ENCODE data around the gene TOMM5.
"Not testable (repeated sequence)": the region's sequence is repeated elsewhere in the genome, so short reads cannot be mapped to it uniquely, and the experiment has no call there.

Gene TOMM5

DNA sequence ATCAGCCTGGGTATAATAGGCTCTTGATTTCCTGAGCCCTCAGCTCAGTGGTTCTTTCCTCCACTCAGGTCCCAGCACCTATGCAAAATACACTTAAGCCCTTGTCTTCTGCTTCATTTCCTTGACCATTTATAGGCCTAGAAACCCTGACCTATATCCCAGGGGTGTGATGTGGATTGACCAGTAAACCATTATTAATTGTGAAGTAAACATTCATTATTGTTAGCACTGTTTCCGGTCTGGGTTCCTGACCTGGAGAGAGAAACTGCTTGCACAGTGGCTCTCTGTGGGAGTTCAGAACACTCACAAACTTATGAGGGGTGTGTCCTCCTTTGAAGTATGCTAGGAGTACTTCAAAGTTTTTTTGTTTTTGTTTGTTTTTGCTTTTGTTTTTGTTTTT lies 19.6 kb upstream of the TOMM5 start:
- no peak for DNase-seq (ENCODE audit: low read depth)

DNA sequence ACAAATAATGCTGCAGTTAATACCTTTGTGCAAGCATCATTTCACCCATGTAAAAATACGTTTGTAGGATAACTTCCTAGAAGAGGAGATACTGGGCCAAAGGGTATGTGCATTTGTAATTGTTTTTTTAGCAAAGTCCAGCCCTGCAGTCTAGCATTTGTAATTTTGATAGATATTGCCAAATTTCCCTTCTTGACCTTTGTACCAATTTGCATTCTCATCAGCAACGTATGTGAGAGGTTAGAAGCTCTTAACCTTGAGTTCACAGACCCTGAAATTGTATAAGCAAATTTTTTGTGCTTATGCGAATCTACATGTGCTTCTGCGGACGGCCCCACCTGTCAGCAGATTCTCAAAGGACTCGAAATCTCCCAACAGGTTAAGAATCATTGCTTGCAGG lies 18.6 kb upstream of the TOMM5 start:
- DNase-seq (ENCODE audit: low read depth): no peak

DNA sequence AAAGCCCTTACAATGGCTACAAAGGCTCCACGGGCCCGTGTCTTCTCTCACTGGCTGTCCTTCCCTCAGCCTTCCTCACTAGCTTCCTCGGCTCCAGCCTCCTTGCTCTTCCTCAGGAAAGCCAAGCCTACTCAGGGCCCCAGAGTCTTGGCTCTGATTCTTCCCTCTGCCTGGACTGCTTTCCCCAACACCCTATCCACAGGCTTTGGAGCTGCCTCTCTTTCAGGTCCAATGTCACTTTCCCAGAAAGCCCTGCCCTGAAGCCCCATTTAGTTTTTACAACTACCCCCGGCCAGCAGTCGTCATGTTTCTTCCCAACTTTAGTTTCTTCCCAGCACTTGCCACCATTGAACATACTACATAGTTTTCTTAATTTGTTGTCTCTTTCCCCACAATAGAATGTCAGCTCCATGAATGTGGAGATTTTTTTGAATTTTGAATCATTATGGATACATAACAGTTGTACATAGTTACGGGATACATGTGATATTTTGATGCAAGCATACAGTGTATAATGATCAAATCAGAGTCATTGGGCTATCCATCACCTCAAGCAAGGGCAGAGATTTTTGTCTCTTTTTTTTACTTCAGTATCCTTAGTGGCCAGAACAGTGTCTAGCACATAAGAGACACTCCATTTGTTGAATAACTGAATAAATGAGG lies 17.5 kb upstream of the TOMM5 start:
- no peak for DNase-seq (ENCODE audit: low read depth)

DNA sequence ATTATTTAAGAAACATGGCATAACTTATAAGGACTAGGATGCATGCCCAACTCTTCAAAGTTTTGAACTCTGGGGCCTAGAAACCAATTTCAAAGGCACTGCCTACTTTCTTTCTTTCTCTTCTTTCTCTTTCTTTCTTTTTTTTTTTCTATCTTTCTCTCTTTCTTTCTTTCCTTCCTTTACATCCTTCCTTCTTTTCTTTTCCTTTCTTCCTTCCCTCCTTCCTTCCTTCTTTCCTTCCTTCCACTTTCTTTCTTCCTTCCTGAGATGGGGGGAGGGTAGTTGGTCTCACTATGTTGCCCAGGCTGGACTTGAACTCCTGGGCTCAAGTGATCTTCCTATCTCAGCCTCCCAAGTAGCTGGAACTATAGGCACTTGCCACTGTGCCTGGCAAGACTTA lies 15.9 kb upstream of the TOMM5 start:
- no peak for DNase-seq (ENCODE audit: low read depth)

DNA sequence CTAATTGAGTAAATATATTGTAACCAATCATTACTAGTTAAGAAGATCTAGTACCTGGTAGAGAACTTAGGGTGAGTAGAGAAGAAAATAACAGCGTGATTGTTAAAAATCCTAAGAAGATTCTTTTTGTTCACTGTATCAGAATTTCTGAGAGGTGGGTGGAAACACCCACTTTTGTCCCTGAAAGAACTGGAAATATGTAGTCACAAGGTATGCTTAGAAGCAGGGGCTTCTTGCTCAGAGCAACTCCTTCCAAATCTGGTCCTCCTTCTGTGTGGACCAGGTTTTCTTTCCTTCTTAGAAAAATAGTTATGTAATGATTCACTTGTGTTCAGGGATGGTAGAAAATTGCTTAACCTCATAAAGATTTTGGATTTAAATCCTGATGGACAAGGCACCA lies 11.9 kb upstream of the TOMM5 start:
- no peak for DNase-seq (ENCODE audit: low read depth)

DNA sequence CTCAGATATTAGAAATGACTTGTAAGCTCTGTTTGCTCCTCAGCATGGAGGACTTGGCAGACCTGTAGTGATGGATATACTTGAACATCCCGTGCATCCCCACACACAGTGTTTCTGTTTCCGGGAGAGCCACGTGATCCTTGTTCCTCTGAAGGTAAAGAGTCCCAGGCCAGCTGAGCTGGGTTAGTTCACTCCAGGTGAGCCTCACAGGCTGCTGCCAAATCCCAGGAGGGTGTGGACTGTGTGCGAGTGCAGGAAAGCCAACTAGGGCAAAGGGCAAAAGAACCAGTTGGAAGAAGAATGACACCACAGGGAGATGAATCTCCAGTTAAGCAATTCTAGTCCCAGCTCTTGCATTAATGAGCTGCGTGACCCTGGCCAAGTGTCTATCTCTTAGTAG lies 10.4 kb upstream of the TOMM5 start:
- no peak for DNase-seq (ENCODE audit: low read depth)

DNA sequence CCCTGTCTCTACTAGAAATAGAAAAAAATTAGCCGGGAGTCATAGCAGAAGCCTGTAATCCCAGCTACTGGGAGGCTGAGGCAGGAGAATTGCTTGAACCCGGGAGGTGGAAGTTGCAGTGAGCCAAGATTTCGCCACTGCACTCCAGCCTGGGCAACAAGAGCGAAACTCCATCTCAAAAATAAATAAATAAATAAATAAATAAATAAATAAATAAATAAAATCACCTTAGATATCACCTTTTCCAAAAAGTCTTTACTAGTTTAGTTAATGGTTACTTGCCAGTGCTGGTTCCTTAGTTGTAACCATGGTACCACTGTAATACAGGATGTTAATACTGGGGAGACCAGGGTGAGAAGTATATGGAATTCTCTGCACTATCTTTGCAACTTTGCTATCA lies 9.7 kb upstream of the TOMM5 start:
- DNase-seq (ENCODE audit: low read depth): not testable (repeated sequence)

DNA sequence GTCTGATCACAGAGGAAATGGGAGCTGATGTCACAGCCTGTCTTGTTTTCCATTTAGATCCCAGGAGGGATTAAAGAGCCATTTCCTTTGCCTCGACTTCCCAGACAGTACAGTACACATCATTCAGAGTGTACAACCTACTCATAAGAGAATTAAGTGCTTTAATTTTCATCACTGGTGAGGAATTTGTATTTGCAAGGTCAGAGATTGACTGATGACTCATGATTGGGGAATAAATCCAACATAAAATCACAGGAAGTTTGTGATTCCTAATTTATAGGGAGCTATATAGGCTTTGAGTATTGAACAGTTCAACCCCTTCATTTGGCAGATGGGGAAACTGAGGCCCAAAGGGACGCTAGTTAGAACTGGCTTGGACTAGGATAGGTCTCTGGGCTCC lies 4.1 kb upstream of the TOMM5 start:
- DNase-seq (ENCODE audit: low read depth): no peak

DNA sequence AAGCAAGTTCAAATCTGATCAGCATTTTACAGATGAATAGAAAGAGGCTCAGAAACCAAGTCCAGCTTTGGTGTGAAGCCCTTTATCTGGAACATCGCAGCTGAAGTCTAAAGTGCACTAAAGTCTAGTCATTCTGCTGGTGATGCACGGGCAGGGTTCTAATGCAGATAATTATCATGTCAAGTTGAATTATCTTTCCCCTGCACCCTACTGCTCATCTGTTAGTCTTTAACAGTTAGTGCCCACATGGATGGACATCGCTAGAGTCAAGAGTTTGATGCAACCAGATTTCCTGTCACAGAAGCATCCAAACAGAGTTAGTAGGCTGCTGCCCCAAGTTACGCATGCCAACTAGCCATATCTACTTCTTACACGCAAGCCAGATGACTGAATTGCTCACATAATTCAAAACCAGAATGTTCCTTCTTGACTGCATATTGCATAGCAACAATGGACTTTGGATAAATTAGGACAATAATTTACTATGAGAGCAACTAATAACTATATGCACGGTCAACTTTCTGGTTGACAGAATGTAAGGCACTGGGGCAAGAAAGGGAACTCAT lies 1.6 kb upstream of the TOMM5 start:
- peak; percentile 58 for DNase-seq (ENCODE audit: low read depth)

DNA sequence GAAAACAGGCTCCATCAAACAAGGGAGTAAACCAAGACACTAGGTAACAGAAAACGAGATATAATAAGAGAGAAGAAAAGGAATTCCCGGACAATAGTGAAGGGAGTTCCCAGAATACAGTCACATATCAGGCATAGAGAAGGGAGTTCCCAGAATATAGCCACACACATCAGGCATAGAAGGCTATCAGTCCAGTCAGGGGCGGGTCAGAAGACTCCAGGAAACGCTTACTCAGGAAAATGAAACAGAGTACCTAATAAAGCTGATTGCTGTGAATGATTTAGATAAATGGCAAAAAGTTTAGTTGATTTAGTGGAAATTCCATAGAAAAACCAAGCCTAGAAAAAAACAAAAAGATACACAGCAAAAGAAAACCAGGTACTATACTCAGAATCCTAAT lies 4.9 kb downstream of the TOMM5 start:
- no peak for DNase-seq (ENCODE audit: low read depth)

DNA sequence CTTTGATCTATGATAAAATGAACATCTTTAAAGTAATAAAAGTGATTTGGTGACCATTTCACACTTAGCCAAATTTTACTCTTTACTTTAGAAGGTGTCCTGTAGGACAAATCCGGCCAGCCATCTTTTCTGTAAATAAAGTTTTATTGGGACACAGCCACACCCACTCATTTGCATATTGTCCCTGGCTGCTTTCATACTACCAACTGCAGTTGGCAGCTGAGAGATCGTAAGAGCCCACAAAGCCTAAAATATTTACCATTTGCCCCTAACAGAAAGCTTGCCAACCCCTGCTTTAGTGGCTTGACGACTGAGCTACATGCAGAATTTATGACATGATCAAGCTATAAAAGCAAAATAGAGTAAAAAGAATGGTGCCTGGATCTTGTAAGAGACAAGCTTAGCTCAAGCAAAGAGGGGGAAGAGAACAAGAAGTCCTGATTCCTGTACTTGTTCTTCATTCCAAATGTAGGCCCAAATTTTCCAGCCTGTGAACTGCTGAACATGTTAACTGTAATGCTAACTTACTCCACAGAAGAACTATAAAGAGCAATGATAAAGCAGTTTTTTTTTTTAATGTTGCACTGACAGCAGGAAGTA lies 8.8 kb downstream of the TOMM5 start:
- DNase-seq (ENCODE audit: low read depth): no peak

DNA sequence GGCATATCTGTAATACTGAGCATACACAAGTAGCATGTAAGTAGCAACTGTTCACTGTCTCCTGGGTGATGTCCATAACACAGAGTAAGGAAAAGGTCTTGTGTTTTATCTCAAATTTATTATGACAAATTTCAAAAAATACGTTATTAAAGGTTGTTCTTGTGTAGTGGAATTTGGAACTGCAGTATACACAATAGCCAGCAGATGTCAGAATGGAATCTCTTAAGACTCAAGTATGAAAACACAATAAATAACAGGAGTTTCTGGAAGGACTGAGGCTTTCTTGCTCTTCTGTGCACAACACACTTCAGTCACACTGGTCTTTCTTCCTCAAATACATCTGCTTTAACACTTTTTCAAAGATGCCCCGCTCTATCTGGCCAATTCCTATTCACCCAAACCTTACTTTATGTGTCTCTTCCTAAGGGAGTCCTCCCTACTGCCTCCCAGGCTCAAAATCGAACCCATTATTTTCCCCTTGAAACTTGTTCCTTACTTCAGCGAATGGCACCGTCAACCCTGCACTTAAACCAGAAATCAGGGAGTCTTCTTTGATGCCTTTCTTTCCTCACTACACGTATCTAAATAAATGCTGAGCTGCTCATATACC lies 9.7 kb downstream of the TOMM5 start:
- no peak for DNase-seq (ENCODE audit: low read depth)

DNA sequence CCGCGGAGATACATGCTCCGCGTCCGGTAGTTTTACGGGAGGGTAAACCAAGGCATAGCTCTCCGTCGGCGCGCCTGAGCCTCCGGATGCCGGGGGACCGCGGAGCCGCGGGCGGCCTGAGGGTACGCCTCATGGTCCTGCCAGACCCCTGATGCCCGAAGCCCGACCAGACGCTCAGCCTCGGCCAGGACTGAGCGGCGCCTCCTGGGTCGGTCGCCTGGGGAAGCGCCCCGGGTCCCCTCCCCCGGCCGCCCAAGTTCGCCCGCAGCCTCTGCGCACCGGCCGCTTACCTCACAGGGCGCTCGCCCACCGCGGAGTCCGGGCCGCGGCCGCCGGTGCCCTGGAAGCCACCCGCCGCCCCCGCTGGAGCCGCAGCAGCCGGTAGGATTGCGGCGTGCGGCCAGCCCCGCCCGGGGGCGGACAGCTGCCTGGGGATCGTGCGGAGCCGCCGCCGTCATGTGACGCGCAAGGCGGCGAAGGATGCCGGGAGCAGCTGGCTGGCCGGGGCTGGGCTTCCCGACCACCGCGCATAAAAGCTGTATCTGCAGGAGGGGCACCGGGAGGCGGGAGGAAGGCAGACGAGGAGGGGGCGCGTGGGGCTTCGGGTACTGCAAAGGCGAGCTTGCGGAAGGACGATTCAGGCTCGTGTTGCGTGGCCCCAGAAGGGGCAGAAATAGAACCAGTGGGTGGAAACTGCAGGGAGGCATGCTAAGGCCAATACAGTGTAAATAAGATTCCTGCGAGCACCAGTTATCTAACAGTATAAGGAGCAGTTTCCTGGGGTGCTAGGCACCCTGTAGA lies 16.3 kb downstream of the TOMM5 start, which contains the start of gene FBXO10:
Gene FBXO10, minus strand, starts transcription at position 460 of the 801 bp plus-strand sequence. CDS start 34,612 bp downstream, outside the sequence.
- DNase-seq (ENCODE audit: low read depth): no peak

DNA sequence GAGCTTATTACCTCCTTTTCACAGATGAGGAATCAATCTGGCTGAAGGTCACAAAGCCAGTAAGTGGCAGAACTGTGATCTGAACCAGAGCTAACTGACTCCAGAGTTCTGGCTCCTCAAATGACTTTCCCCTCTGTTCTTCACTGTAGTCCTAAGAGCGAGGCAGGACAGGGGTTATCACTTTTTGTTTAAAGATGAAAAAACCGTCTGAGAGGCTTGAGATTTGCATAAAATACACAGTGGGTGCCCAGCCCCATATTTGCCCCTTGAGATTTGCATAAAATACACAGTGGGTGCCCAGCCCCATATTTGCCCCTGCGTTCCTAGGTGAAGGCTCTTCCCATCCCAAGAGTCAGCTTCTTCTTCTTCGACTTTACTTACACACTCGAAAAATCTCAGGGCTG lies 16.9 kb downstream of the TOMM5 start:
- no peak for DNase-seq (ENCODE audit: low read depth)

DNA sequence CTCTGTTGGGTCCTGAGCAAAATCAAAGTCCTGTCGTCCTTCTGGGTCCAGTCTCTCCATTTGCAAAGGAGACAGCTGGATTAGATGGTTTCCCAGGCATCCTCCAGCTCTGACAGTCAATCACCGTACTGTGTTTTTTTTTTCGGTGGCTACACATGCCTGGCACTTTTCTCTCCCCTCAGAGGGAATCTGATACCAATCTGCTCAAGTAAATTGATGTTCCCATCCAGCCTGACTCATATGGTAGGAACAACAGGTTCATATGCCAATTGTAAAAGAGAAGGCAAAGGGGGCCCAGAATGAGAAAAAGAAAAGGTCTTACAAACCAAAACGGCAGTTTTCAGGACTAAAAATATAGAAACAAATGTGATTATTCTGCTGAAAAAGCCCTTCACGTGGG lies 17.4 kb downstream of the TOMM5 start:
- DNase-seq (ENCODE audit: low read depth): no peak

DNA sequence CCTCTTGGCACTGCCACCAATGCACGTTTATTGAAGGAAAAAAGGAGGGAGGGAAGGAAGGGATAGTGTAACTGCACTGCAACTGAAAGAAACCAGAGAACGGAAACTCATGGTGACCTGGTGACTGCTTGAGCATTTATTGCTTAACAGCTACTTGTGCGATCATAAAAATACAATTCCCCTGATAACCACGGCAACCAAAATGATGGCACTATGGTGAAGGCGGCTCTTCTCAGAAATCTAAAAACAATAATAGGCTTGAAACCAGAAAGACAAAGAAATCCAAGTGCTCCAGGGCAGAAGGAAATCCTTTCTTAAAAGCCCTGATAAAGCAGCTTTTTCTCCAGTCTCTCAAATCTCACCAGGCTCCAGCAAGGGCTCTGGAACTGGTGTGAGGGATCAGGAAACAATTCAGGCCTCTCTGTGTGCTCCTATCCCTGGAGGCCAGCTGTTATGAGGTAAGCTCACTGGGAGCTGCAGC lies 18.1 kb downstream of the TOMM5 start:
- DNase-seq (ENCODE audit: low read depth): no peak

DNA sequence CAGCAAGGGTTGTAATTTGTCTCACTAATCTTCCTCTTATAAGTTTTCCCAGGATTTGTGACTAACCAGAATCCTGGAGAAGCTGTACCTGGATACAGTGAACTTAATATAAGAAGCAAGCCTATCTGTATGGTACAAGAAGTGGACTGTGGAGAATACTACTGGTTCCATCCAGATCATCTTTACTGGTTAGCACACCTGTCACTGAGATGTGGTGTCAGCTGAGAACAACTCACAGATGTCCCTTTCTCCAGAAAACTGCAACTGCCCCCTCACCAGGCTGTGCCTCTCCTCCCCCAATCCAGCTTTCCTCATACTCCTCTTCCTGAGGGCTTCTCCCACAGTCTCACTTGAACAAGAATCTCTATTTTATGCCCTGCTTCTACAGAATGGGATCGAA lies 21.1 kb downstream of the TOMM5 start:
- DNase-seq (ENCODE audit: low read depth): no peak

DNA sequence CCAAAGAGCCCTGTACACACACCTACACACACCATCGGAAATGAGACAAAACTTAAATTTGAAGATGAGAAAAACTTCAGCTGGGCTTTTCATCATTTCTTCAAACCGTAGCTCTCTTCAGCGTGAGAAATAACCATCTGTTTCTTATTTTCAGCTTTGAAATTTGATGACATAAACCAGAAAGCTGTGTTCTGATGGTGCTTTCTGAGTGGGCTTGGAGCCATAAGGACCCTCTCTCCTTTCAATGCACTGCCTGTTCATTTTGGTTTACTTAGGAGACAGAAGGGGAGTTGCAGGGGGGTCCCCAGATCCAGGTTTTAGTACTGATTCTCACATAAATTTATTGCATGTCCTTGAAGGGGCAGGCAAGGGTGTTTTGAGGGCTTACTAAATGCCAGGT lies 25.7 kb downstream of the TOMM5 start:
- DNase-seq (ENCODE audit: low read depth): no peak

DNA sequence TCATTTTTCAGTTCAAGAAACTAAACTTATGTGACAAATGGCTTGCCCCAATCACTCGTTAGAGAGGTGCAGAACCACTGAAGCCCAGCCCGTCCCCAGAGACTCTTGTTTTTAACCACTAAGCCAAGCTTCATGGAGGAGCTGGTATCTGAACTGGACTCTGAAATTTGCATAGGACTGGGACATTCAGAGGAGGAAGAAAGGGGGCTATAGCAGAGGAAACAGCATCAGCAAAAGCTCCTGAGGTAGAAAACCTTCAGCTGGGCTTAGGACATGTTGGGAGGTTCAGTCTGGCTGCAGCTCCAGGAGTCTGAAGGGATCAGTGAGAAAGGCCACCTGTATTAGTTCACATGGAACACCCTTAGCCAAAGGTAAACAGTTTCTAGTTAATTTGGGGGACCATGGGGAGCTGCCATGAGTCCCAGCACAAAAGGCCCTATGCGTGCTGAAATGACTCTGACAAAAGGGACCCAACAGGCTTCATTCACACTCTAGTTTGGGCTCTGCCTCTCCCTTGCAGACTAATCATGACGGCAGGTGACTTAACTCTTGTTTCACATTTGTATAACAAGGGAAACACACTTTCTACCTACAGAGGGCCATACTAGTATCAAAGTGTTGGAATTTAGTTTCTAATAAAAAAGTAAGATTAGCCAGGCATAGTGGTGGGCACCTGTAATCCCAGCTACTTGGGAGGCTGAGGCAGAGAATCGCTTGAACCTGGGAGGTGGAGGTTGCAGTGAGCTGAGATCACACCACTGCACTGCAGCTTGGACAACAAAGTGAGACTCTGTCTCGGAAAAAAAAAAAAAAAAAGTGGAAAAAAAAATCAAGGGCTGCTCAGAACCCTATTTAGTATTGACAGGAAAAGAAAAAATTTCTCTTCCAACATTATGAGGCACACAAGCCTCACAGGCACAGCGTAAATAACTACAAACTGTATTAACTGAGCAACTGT lies 26.5 kb downstream of the TOMM5 start:
- DNase-seq (ENCODE audit: low read depth): no peak

DNA sequence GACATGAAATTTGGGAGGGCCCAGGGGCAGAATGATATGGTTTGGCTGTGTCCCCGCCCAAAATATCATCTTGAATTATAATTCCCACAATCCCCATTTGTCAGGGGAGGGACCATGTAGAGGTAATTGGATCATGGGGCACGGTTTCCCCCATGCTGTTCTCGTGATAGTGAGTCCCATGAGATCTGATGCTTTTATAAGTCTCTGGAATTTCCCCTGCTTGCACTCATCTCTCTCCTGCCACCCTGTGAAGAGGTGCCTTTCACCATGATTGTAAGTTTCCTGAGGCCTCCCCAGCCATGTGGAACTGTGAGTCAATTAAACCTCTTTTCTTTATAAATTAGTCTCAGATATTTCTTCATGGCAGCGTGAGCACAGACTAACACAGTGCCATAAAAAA lies 27.5 kb downstream of the TOMM5 start:
- DNase-seq (ENCODE audit: low read depth): no peak

DNA sequence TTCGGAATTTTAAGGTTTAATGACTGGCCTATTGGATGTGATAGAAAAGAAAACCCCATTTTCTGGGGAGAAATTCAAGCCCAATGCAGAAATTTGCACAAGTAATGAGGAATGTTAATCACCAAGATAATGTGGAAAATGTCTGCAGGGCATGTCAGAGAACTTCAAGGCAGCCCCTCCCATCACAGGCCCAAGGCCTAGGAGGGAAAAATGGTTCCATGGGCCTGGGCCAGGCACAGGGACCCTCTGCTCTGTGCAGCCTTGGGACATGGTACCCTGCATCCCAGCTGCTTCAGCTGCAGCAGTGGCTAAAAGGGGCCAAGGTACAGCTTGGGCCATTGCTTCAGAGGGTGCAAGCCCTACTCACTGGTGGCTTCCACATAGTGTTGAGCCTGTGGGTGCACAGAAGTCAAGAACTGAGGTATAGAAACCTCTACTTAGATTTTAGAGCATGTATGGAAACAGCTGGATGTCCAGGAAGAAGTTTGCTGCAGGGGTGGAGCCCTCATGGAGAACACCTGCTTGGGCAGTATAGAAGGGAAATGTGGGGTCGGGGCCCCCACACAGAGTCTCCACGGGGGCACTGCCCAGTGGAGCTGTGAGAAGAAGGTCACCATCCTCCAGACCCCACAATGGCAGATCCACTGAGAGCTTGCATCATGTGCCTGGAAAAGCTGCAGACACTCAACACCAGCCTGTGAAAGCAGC lies 28.4 kb downstream of the TOMM5 start:
- DNase-seq (ENCODE audit: low read depth): no peak
